Mucosa of rectum (tissue), 2 donors: ENCODE measurements around the gene ADCY10.
"Not testable (repeated sequence)": the region's sequence is repeated elsewhere in the genome, so short reads cannot be mapped to it uniquely, and the experiment has no call there.

Experiments
- H3K27ac ChIP-seq, 2 donors: one replicate each; pipeline ENCODE4 v1.7.0; 2013; ENCODE audit warnings: inconsistent platforms in 2 of 2, low read depth in 2 of 2, low read length in 2 of 2
- H3K27me3 ChIP-seq, 2 donors: one replicate each; pipeline ENCODE4 v1.7.0; 2013; ENCODE audit warnings: low read length in 2 of 2; ENCODE audit not compliant: control insufficient read depth in 2 of 2, insufficient read depth in 2 of 2
- H3K36me3 ChIP-seq, 2 donors: one replicate each; pipeline ENCODE4 v1.7.0; 2013; ENCODE audit warnings: low read length in 2 of 2; ENCODE audit not compliant: control insufficient read depth in 2 of 2, insufficient read depth in 2 of 2
- H3K4me1 ChIP-seq, 2 donors: one replicate each; pipeline ENCODE4 v1.7.0; 2013; ENCODE audit warnings: low read length in 2 of 2, mild to moderate bottlenecking in 1 of 2; ENCODE audit not compliant: control insufficient read depth in 2 of 2, insufficient read depth in 2 of 2
- H3K4me3 ChIP-seq, 2 donors: one replicate each; pipeline ENCODE4 v1.7.0; 2013; ENCODE audit warnings: low read length in 2 of 2
- H3K9ac ChIP-seq, 2 donors: one replicate each; pipeline ENCODE4 v1.7.0; 2013; ENCODE audit warnings: low read length in 2 of 2, low read depth in 1 of 2, mild to moderate bottlenecking in 1 of 2
- H3K9me3 ChIP-seq, 2 donors: one replicate each; pipeline ENCODE4 v1.7.0; 2013; ENCODE audit warnings: low read length in 2 of 2; ENCODE audit not compliant: control insufficient read depth in 2 of 2
- donor health status: healthy.
- donor health status: Normal muscosa, but diverticular disease.

Gene ADCY10

DNA sequence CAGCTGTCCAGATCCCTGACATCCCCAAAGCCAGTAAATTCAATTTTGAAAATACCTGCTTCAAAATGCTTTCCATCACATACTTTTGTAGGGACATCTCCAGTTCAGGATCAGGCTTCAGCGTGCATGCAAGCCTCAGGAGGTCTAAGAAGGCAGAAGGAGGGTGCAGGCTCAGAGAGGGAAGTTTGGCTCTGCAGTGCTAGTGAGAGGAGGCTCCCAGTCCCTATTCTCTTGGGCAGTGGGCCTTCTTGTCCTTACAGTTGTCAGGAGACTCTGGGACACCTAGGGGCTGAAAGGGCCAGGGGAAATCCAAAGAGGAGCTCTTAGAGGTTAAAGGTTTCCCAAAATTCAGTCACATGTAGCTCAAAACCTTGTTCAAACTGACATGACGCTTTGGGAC is 20.1 kb downstream of the ADCY10 start:
- Histone ChIP-seq H3K9me3 (no peaks in the 10 kb centered on the region), H3K27ac (no peak overlapping the region)

DNA sequence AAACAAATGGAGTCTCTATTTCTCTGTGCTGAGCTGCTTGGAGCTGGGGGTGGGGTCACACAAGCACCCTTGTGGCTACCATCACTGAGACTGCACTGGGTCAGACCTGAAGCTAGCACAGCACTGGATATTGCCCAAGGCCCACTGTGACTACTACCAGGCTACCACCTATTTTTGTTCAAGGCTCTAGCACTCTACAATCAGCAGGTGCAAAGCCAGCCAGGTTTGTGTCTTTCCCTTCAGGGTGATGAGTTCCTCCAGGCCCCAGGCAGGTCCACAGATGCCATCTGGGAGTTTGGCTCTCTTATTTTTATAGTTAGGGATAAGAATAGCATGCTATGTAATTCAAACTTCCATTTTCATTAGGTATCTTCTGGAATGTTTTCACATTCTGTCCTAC is 23.5 kb downstream of the ADCY10 start:
- no peaks in the 10 kb centered on the region for H3K4me1 ChIP-seq
- H3K9me3 ChIP-seq = no peaks in the 10 kb centered on the region
- H3K9ac ChIP-seq = no peak overlapping the region
- no peaks in the 10 kb centered on the region for H3K36me3 ChIP-seq
- no peak overlapping the region for H3K27ac ChIP-seq
- no peak overlapping the region for H3K4me3 ChIP-seq
- no peaks in the 10 kb centered on the region for H3K27me3 ChIP-seq

More for the DNA sequence above, 20.1 kb downstream of the ADCY10 start:
- Histone ChIP-seq H3K4me3 (no peak overlapping the region), H3K9ac (no peak overlapping the region), H3K36me3 (no peaks in the 10 kb centered on the region), H3K4me1 (no peaks in the 10 kb centered on the region), H3K27me3 (no peaks in the 10 kb centered on the region)

DNA sequence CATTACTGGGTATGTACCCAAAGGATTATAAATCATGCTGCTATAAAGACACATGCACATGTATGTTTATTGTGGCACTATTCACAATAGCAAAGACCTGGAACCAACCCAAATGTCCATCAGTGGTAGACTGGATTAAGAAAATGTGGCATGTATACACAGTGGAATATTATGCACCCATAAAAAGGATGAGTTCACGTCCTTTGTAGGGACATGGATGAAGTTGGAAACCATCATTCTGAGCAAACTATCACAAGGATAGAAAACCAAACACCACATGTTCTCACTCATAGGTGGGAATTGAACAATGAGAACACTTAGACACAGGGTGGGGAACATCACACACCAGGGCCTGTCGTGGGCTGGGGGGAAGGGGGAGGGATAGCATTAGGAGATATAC is 26.7 kb downstream of the ADCY10 start:
- H3K9ac ChIP-seq, H3K27ac ChIP-seq, H3K4me1 ChIP-seq, H3K4me3 ChIP-seq, H3K9me3 ChIP-seq, H3K36me3 ChIP-seq, H3K27me3 ChIP-seq: not testable (repeated sequence)

DNA sequence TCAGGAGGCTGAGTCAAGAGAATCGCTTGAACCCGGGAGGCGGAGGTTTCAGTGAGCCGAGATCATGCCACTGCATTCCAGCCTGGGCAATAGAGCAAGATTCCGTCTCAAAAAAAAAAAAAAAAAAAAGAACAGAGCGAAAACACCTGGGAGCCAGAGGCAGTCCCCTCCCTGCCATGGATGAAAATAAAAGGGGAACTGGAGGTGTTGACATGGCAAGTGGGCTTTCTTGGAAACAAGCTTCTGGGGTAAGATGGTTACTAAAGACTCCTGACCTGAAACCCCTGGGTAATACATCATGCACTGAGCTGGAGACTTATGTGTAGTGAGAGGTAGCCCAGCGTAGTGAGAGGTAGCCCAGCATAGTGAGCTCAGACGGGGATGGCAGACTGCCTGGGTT is 31.6 kb downstream of the ADCY10 start:
- Histone ChIP-seq H3K4me3 (no peak overlapping the region), H3K36me3 (no peaks in the 10 kb centered on the region), H3K9ac (no peak overlapping the region), H3K4me1 (no peaks in the 10 kb centered on the region), H3K9me3 (no peaks in the 10 kb centered on the region), H3K27me3 (no peaks in the 10 kb centered on the region), H3K27ac (no peak overlapping the region)

DNA sequence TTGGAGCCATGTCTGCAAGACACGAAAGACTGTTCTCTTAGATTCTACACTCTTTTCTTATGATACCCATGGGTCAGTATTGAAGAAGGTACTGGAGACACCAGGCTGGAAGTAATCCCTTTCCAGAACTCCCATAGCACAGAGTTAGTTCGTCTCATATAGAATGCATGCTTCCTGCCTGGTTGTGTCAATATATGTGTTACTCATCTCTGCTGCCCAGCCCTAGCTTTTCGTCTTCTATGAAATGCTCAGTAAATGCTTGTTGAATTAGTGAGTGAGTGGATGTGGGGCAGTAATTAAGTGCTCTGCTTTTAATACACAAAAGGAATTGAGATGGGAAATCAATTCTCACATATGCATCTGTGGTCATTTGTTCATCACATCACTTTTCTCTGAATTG is 32.1 kb downstream of the ADCY10 start:
- Histone ChIP-seq H3K9me3 (no peaks in the 10 kb centered on the region), H3K27me3 (no peaks in the 10 kb centered on the region), H3K27ac (no peak overlapping the region), H3K9ac (no peak overlapping the region), H3K4me3 (no peak overlapping the region), H3K36me3 (no peaks in the 10 kb centered on the region), H3K4me1 (no peaks in the 10 kb centered on the region)

DNA sequence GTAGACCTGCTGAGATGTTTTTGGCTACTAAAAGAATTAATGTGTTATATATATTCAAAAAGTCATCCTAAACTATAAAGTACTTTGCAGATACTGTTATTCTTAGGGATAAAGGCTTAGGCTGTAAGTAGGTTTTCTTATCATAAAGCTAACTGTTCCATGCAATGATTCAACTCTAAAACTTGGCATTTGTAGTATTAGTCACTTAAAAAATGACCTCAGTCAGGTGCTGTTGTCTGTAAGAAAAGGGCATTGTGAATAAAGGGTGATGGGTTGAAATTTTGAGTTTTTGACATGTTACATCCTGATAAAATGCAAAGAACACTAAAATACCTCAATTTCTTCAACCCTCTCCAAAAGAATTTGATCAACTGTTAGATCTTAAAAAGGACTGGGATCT is 32.9 kb downstream of the ADCY10 start:
- no peaks in the 10 kb centered on the region for H3K9me3 ChIP-seq
- H3K36me3 ChIP-seq = no peaks in the 10 kb centered on the region
- H3K4me3 ChIP-seq = no peak overlapping the region
- H3K27ac ChIP-seq = no peak overlapping the region
- H3K4me1 ChIP-seq = no peaks in the 10 kb centered on the region
- no peaks in the 10 kb centered on the region for H3K27me3 ChIP-seq
- H3K9ac ChIP-seq = no peak overlapping the region

DNA sequence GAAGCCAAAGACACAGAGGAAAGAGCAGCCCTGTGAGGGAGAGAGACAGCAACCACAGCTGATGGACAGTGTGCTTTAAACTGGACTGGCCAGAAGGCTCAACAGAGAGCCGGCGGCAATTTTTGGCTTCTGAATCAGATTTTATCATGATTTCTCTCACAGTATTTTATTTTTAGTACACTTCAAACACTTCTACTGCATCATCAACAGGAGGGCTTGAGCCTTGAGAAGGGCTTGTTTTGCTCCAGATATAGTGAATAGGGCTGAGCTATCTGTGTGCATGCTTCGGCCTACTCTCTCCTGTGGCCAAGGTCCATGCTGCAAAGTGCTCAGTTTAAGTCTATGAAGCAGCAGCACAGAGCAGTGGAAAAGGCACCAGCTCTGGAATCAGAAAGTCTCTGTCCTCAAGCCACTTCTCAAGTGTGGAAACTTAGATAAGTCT is 33.3 kb downstream of the ADCY10 start:
- no peak overlapping the region for H3K27ac ChIP-seq
- H3K4me1 ChIP-seq = no peaks in the 10 kb centered on the region
- H3K27me3 ChIP-seq = no peaks in the 10 kb centered on the region
- H3K36me3 ChIP-seq = no peaks in the 10 kb centered on the region
- H3K9me3 ChIP-seq = no peaks in the 10 kb centered on the region
- H3K4me3 ChIP-seq = no peak overlapping the region
- H3K9ac ChIP-seq = no peak overlapping the region

DNA sequence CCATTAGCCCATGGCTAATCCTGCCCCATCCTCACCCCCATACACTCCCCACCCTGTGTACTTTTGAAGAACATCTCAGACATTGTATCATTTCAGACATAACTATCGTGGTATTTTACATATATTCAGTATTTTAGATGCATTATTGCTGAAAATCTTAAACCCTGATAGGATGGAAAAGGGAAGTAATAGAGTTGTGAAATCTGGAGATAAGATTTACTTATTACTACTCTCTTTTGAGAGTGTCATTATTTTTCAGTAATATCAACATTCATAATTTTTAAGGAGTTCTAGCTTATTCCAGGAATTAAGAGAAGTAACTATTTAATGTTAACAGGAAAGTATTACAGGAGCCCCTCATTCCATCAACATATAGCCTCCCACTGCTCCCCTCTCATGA is 34.4 kb downstream of the ADCY10 start:
- no peaks in the 10 kb centered on the region for H3K9me3 ChIP-seq

DNA sequence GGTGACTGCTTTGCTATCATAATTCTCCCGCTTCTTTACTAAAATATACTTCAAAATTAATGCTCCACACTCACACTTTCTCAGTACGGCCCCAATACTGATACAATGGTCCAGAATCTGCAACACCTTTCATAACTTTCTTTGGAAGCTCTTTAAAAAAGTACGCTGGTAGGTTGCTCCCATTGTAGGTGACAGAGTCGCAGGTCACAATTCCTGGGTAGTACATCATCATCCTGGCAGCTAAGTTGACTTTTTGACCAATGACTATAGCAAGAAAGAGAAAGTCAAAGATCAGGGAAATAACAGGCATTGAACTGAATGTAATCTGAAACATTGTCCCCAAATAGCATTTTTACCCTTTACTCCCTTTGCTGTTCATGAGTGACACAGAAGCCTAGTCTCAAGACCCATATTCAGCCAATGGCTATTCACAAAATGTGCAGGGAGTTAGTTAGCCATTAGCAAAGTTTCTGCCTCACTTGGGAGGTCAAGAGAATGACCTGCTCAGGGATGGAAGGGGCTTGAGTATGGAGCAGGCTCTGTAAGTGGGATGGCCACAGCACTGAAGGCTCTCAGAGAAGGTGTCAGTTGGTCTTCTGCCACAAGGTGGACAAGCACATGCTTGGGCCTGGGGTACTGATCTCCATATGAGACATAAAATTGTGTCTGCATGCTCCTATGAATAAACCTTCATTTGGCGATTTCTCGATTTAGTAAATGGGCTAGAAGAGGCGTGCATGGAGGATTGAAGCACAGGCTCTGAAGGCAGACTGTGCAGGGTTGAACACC is 35.4 kb downstream of the ADCY10 start:
- H3K9me3 ChIP-seq = no peaks in the 10 kb centered on the region
- H3K36me3 ChIP-seq = no peaks in the 10 kb centered on the region
- H3K4me3 ChIP-seq = no peak overlapping the region
- H3K9ac ChIP-seq = no peak overlapping the region
- H3K27me3 ChIP-seq = no peaks in the 10 kb centered on the region
- no peak overlapping the region for H3K27ac ChIP-seq
- H3K4me1 ChIP-seq = no peaks in the 10 kb centered on the region

More for the DNA sequence above, 34.4 kb downstream of the ADCY10 start:
- no peak overlapping the region for H3K4me3 ChIP-seq
- H3K9ac ChIP-seq = no peak overlapping the region
- H3K27ac ChIP-seq = no peak overlapping the region
- H3K27me3 ChIP-seq = no peaks in the 10 kb centered on the region
- no peaks in the 10 kb centered on the region for H3K4me1 ChIP-seq
- no peaks in the 10 kb centered on the region for H3K36me3 ChIP-seq

DNA sequence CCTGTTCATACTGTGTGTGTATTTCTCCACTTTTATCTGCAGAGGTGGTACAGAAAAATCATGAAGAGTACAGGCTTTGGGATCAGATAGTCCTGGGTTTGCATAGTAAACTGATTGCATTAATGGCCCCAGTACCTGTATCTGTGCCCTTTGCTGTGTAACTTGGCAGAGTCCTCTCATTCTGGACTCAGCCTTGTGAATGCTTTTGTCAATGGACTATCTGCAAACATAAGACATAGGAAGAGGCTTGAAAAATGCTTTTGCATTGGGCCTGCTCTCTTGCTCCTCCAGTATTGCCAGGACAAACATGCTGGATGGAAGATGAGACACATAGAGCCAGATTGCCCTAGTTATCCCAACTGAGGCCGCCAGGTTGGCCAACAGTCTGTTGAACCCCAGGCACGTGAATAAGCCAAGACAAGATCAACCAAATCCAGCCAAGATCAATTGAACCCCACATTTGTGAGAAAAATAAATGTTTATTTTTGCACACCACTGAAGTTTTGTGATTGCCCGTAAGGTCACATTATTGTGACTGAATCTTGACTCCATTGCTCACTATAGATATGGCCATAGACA is 37.2 kb downstream of the ADCY10 start:
- Histone ChIP-seq H3K4me3 (no peak overlapping the region), H3K36me3 (no peaks in the 10 kb centered on the region), H3K9ac (no peak overlapping the region), H3K9me3 (no peaks in the 10 kb centered on the region), H3K27ac (no peak overlapping the region), H3K4me1 (no peaks in the 10 kb centered on the region), H3K27me3 (no peaks in the 10 kb centered on the region)
